ENCODE measurements around the gene KCNB1.

DNA sequence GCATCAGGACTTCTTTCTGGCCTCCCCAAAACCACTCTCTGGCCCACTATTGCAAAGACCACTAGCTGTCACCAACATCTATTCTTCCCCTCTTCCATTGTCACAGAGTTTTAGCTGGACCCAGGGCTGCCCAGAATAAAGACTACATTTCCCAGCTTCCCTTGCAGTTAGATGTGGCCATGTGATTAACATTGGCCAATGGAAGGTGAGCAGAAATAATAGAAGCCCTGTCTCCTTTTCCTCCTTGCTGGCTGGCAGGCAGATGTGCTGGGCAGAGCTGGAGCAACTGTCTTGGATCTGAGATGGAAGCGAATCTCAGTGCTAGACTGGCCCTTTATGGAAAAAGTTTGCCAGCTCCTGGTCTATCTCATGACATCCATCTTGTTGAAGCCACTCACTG lies 97.0 kb downstream of the KCNB1 start:
- TF ChIP-seq, protein P1, sequence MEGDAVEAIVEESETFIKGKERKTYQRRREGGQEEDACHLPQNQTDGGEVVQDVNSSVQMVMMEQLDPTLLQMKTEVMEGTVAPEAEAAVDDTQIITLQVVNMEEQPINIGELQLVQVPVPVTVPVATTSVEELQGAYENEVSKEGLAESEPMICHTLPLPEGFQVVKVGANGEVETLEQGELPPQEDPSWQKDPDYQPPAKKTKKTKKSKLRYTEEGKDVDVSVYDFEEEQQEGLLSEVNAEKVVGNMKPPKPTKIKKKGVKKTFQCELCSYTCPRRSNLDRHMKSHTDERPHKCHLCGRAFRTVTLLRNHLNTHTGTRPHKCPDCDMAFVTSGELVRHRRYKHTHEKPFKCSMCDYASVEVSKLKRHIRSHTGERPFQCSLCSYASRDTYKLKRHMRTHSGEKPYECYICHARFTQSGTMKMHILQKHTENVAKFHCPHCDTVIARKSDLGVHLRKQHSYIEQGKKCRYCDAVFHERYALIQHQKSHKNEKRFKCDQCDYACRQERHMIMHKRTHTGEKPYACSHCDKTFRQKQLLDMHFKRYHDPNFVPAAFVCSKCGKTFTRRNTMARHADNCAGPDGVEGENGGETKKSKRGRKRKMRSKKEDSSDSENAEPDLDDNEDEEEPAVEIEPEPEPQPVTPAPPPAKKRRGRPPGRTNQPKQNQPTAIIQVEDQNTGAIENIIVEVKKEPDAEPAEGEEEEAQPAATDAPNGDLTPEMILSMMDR (conservative IDR thresholded peaks at IDR 0.05 in 1 of 2, IDR thresholded peaks at IDR 0.05 in 1 of 2; ENCODE audit: low read depth in 1 of 2, low read length in 2 of 2): no peak
- TF ChIP-seq EZH2 (IDR thresholded peaks at IDR 0.05; ENCODE audit: low read length, missing control alignments): no peak

Measured in fibroblast of lung (primary cell).